Nucleus accumbens (tissue), 56 donors: ENCODE measurements around the gene TDG.
"Not testable (repeated sequence)": the region's sequence is repeated elsewhere in the genome, so short reads cannot be mapped to it uniquely, and the experiment has no call there.

Experiments
- DNase-seq, 56 donors: peaks; one replicate each; lab custom pipeline; 2025; lab: John Stamatoyannopoulos, UW

The TDG gene

DNA sequence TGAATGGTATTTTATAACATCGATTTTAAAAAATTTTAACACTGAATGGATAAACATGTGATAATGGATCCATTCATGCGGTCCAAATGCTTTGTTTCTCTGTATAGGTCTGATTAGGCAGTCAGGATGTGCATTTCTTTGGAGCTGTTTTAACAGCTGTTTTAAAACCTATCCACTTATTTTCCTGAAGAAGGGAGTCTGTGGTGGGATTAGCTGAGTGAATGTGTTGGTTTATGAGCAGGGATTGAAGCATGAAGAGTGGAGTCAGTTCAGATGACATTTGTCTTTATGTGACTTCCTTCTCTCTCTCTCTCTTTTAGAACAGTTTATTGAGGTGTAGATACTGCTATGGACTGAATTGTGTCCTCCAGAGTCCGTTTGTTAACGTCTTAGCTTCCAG, 46.7 kb downstream of the TDG start:
- no peak for DNase-seq

DNA sequence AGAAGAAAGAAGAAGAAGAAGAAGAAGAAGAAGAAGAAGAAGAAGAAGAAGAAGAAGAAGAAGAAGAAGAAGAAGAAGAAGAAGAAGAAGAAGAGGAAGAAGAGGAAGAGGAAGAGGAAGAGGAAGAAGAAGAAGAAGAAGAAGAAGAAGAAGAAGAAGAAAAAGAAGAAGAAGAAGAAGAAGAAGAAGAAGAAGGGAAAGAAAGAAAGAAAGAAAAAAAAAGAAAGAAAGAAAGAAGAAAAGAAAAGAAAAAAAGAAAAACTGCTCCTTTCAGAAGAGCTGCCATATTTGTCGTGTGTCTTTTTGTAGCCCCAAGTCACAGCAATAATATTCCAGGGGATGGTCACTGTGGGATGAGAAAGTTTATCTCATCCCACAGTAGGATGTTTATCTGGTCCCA, 56.2 kb downstream of the TDG start:
- DNase-seq, result not testable (repeated sequence)

DNA sequence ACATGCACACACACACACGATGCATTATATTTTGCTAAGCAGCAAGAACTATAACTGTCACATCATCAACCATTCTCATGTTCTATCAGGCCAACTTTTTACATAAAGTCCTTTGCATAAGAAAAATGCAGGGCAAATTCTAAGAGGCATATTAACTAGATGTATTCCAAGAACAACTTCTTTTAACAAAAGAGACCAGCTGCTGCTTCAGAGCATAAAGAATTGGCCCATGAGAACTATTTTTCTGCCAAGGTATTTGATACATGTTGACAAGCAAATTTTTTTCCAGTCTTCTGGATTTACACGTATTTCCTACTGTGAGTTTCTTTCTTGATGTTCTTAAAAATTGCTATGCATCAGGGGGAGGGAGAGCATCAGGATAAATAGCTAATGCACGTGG, 57.1 kb downstream of the TDG start:
- DNase-seq, result no peak

- DNase-seq, result no peak
Observed at GRCh38 chr12:104023710-104024109, 58.0 kb downstream of the TDG start.

GRCh38 chr12:104024348-104024747, 58.7 kb downstream of the TDG start:
- DNase-seq, result no peak

- DNase-seq, result no peak
Observed at GRCh38 chr12:104025771-104026170, 60.1 kb downstream of the TDG start.

DNA sequence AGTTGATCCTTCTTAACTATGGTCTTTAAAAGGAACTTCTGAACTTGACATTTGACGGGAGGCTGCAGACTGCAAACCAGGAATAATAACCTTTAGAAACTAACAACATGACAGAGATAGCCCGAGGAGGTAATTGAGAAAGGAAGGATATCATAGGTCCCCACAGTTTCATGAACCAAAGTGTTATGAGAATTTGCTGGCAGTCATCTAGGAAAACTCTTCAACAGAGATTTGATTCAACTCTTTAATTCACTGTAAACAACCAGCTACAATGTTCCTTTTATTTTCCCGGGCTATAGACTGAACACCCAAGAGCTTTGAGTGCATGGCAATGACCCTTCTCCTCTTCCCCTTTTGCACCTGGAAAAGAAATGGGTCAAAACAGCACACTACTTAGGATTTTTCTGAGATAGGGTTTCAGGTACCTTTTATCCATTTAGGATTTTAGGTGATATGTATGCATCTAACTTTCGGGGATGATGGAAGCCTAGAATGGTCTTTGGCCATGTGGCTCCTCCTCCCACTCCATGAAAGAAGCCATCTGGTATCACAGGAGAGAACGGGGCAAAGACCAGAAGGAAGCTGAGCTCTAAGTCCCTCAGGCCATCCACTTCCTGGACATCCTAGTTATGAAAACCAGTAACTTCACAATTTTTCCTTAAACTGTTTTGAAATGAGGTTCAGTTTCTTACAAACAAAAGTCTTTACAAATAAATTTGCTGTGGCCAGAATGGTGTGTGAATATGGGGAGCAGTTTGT, 61.3 kb downstream of the TDG start:
- no peak for DNase-seq

DNA sequence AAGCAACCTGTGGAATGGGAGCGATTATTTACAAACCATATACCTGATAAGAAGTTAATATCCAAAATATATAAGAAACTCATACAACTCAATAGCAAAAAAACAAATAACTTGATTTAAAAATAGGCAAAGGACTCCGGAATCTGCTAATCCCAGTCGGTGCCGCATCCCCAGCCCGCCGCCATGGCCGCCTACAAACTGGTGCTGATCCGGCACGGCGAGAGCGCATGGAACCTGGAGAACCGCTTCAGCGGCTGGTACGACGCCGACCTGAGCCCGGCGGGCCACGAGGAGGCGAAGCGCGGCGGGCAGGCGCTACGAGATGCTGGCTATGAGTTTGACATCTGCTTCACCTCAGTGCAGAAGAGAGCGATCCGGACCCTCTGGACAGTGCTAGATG, 64.9 kb downstream of the TDG start:
- not testable (repeated sequence) for DNase-seq

GRCh38 chr12:104036143-104036542, 70.5 kb downstream of the TDG start:
- not testable (repeated sequence) for DNase-seq
